Measurements from ENCODE around the gene HDGFL3. TPM values are rescaled to one million over a fixed set of nuclear protein-coding genes. Genes with fewer than 3 reads are reported as not detected.

HDGFL3 gene
- total RNA-seq, 1 donor from 2014 or later = 27.7 TPM

DNA sequence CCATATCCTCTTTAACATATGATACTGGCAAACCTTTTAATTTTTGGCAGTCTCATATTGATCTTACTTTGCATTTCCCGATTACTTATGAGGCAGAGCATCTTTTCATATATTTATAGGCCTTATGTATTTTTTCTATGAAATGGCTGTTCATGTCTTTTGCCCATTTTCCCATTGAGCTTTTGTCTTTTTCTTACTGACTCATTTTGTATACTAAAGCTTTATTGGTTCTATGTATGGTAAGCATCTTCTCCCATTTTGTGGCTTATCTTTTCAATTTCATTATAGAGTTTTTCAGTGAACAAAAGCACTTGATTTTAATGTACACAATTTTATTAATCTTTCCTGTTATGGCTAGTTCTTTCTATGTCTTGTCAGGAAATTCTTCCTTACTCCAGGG lies 17.2 kb downstream of the HDGFL3 start:
- no peaks in the 10 kb centered on the region for H3K36me3 ChIP-seq
- intact Hi-C loops (cut with DNase I) = no loop called here
- H3K27me3 ChIP-seq = no peaks in the 10 kb centered on the region
- H3K9me3 ChIP-seq = no peaks in the 10 kb centered on the region
- no peak overlapping the region for H3K4me3 ChIP-seq
- H3K27ac ChIP-seq = no peak overlapping the region
- no peak for TF ChIP-seq CTCF (IDR thresholded peaks at IDR 0.05)
- no peak for TF ChIP-seq POLR2A (IDR thresholded peaks at IDR 0.05)
- no peak for TF ChIP-seq POLR2AphosphoS5 (IDR thresholded peaks at IDR 0.05; ENCODE audit: insufficient read depth in 1 of 2, low read depth in 1 of 2)
- DNase-seq (ENCODE audit: extremely low spot score in 2 of 2) = no peak
- H3K4me1 ChIP-seq = peaks cover 20% of the 10 kb centered on the region

DNA sequence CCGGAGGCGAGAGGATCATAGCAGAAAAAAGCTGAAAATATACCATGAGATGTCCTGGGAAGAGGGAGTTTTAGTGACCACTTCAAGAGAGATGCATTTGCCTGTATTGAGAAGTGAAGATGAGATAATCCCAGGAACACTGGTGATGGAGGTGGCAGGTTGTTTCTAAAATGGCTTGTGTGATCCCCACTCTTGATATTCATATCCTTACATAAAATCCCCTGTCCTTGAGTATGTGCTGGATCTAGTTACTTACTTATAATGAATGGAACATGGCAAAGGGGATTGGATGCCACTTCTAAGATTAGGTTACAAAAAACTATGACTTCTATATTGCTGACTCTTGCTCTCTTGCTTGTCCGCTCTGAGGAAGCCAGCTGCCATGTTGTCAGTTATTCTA lies 22.1 kb downstream of the HDGFL3 start:
- no peaks in the 10 kb centered on the region for H3K36me3 ChIP-seq
- H3K27me3 ChIP-seq = no peaks in the 10 kb centered on the region
- H3K4me1 ChIP-seq = no peaks in the 10 kb centered on the region
- intact Hi-C loops (cut with DNase I) = no loop called here
- no peak for DNase-seq (ENCODE audit: extremely low spot score in 2 of 2)
- no peak for TF ChIP-seq CTCF (IDR thresholded peaks at IDR 0.05)
- no peak for TF ChIP-seq POLR2AphosphoS5 (IDR thresholded peaks at IDR 0.05; ENCODE audit: insufficient read depth in 1 of 2, low read depth in 1 of 2)
- no peak for TF ChIP-seq POLR2A (IDR thresholded peaks at IDR 0.05)
- no peak overlapping the region for H3K27ac ChIP-seq
- H3K4me3 ChIP-seq = no peak overlapping the region
- H3K9me3 ChIP-seq = no peaks in the 10 kb centered on the region

- no peak for TF ChIP-seq POLR2A (IDR thresholded peaks at IDR 0.05)
- no peak for TF ChIP-seq CTCF (IDR thresholded peaks at IDR 0.05)
- TF ChIP-seq POLR2AphosphoS5 (IDR thresholded peaks at IDR 0.05; ENCODE audit: insufficient read depth in 1 of 2, low read depth in 1 of 2) = no peak
- Histone ChIP-seq H3K4me1 (no peaks in the 10 kb centered on the region), H3K9me3 (no peaks in the 10 kb centered on the region), H3K27ac (no peak overlapping the region), H3K4me3 (no peak overlapping the region), H3K27me3 (no peaks in the 10 kb centered on the region), H3K36me3 (no peaks in the 10 kb centered on the region)
- no peak for DNase-seq (ENCODE audit: extremely low spot score in 2 of 2)
- intact Hi-C loops (cut with DNase I) = no loop called here
These were observed 28.7 kb downstream of the HDGFL3 start for GRCh38 chr15:83178869-83179325.

DNA sequence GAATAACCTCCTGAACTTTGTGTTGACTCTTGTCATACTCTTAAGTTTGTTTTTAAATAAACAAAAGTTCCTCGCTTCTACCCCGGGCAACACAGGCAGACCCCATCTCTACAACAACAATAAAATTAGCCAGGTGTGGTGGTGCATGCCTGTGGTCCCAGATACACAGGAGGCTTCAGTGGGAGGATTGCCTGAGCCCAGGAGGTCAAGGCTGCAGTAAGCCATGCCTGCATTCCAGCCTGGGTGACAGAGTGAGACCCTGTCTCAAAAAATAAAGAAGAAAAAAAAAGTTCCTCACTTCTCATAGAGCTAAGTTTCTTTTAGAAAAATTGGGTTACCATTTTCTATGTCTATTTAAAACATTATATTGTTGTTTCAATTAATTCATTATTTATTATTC lies 29.2 kb downstream of the HDGFL3 start:
- Histone ChIP-seq H3K27ac (no peak overlapping the region), H3K4me3 (no peak overlapping the region), H3K27me3 (no peaks in the 10 kb centered on the region), H3K36me3 (no peaks in the 10 kb centered on the region), H3K9me3 (no peaks in the 10 kb centered on the region), H3K4me1 (no peaks in the 10 kb centered on the region)
- TF ChIP-seq POLR2A (IDR thresholded peaks at IDR 0.05) = no peak
- no peak for TF ChIP-seq POLR2AphosphoS5 (IDR thresholded peaks at IDR 0.05; ENCODE audit: insufficient read depth in 1 of 2, low read depth in 1 of 2)
- no peak for TF ChIP-seq CTCF (IDR thresholded peaks at IDR 0.05)
- intact Hi-C loops (cut with DNase I) = no loop called here
- DNase-seq (ENCODE audit: extremely low spot score in 2 of 2) = no peak

GRCh38 chr15:83174891-83175290 lies 32.7 kb downstream of the HDGFL3 start:
- intact Hi-C loops (cut with DNase I) = no loop called here
- no peak for DNase-seq (ENCODE audit: extremely low spot score in 2 of 2)
- no peaks in the 10 kb centered on the region for H3K27me3 ChIP-seq
- H3K4me1 ChIP-seq = no peaks in the 10 kb centered on the region
- TF ChIP-seq POLR2AphosphoS5 (IDR thresholded peaks at IDR 0.05; ENCODE audit: insufficient read depth in 1 of 2, low read depth in 1 of 2) (no peak), POLR2A (IDR thresholded peaks at IDR 0.05) (no peak)
- no peak overlapping the region for H3K4me3 ChIP-seq
- no peaks in the 10 kb centered on the region for H3K36me3 ChIP-seq
- no peak overlapping the region for H3K27ac ChIP-seq
- H3K9me3 ChIP-seq = no peaks in the 10 kb centered on the region
